Progenitor cell of endocrine pancreas (in vitro differentiated cells): ENCODE measurements around the gene NTRK2. TPM values are rescaled to one million over a fixed set of nuclear protein-coding genes. Genes with fewer than 3 reads are reported as not detected.

Source experiments
- DNase-seq: peaks from one replicate; pipeline ENCODE4 v3.0.0; 2021; ENCODE audit warnings: low spot score; ENCODE audit not compliant: unreplicated experiment
- H3K27ac Mint-ChIP-seq: 2 replicates; pipeline ENCODE4 v1.8.0; 2021; ENCODE audit warnings: mild to moderate bottlenecking, moderate library complexity, mixed read lengths
- H3K27me3 Mint-ChIP-seq: 2 replicates; pipeline ENCODE4 v1.8.0; 2021; ENCODE audit warnings: mixed read lengths
- H3K36me3 Mint-ChIP-seq: 2 replicates; pipeline ENCODE4 v1.8.0; 2022; ENCODE audit warnings: mixed read lengths; ENCODE audit not compliant: insufficient read depth
- H3K4me1 Mint-ChIP-seq: 2 replicates; pipeline ENCODE4 v1.8.0; 2021; ENCODE audit warnings: low read depth, mixed read lengths
- H3K4me3 Mint-ChIP-seq: 2 replicates; pipeline ENCODE4 v1.8.0; 2021; ENCODE audit warnings: low read depth, mild to moderate bottlenecking, moderate library complexity, mixed read lengths
- H3K9me3 Mint-ChIP-seq: 2 replicates; pipeline ENCODE4 v1.8.0; 2021; ENCODE audit warnings: low read depth, mixed read lengths
- total RNA-seq: library from RNA; stranded (reverse); gene quantifications from 2 replicates; pipeline ENCODE4 v1.2.1, GENCODE V29; 2021
- TF ChIP-seq, protein P1 (sequence below): fragments of 200-600 bp; sonication (generic); IDR thresholded peaks from one replicate; pipeline ENCODE4 v1.5.0; 2021; ENCODE audit warnings: antibody characterized with exemption, mild to moderate bottlenecking; ENCODE audit not compliant: unreplicated experiment

The NTRK2 gene
- total RNA-seq, 1 donor from 2014 or later = 4.7 TPM

DNA sequence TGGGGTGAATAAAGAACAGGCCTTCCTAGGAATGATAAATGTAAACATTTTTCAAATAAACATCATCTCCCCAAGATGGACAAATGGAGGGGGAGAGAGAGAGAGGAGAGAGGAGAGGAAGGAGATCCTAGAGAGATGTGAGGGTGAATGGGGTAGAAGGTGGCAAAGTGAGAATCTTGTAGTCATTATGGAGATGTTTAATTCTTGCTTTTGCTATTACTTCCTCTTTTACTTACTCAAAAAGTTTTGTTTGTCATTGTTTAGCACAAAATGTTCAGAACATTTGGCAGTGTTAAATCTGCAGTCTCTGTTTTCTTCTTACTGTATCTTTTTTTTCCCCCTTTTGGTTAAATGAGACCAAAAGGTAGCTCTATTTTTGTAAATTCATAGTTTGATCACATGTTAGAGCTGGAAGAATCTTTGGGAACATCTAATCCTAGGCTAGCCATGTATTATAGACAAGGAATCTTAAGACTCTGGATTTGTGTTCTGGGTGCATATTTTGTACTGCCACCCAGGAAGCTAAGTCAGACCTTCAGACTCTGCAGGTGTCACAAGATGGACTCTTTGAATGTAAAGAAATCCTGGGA lies 266.1 kb downstream of the NTRK2 start:
- no peaks in the 10 kb centered on the region for H3K9me3 Mint-ChIP-seq
- TF ChIP-seq, protein P1, sequence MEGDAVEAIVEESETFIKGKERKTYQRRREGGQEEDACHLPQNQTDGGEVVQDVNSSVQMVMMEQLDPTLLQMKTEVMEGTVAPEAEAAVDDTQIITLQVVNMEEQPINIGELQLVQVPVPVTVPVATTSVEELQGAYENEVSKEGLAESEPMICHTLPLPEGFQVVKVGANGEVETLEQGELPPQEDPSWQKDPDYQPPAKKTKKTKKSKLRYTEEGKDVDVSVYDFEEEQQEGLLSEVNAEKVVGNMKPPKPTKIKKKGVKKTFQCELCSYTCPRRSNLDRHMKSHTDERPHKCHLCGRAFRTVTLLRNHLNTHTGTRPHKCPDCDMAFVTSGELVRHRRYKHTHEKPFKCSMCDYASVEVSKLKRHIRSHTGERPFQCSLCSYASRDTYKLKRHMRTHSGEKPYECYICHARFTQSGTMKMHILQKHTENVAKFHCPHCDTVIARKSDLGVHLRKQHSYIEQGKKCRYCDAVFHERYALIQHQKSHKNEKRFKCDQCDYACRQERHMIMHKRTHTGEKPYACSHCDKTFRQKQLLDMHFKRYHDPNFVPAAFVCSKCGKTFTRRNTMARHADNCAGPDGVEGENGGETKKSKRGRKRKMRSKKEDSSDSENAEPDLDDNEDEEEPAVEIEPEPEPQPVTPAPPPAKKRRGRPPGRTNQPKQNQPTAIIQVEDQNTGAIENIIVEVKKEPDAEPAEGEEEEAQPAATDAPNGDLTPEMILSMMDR = no peak
- H3K4me3 Mint-ChIP-seq = no peak overlapping the region
- peaks cover 2% of the 10 kb centered on the region for H3K27me3 Mint-ChIP-seq
- H3K27ac Mint-ChIP-seq = no peak overlapping the region
- peaks cover 7% of the 10 kb centered on the region for H3K4me1 Mint-ChIP-seq
- H3K36me3 Mint-ChIP-seq = no peaks in the 10 kb centered on the region
- no peak for DNase-seq

DNA sequence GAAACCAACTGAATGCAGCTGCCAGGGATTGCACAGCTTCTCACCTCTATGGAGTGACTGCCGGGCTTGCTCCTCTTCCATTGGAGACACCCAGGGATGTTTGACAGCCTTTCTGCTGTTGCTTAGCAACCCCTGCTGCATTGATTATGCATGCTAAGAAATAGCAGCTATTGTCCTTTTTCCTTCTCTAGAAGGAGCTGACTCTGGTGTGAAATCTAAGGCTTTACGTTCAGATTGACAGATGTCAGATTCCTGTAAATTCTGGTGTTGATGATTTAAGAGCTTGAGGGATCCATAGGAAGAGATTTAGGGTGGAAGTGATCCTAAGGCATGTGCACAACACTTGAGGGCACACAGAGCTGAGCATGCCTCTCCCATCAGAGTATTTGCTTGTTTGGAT lies 267.7 kb downstream of the NTRK2 start:
- H3K4me1 Mint-ChIP-seq = peaks cover 7% of the 10 kb centered on the region
- DNase-seq = no peak
- no peaks in the 10 kb centered on the region for H3K9me3 Mint-ChIP-seq
- no peak overlapping the region for H3K27ac Mint-ChIP-seq
- peaks cover 2% of the 10 kb centered on the region for H3K27me3 Mint-ChIP-seq
- no peaks in the 10 kb centered on the region for H3K36me3 Mint-ChIP-seq
- TF ChIP-seq, protein P1 = no peak
- H3K4me3 Mint-ChIP-seq = no peak overlapping the region

DNA sequence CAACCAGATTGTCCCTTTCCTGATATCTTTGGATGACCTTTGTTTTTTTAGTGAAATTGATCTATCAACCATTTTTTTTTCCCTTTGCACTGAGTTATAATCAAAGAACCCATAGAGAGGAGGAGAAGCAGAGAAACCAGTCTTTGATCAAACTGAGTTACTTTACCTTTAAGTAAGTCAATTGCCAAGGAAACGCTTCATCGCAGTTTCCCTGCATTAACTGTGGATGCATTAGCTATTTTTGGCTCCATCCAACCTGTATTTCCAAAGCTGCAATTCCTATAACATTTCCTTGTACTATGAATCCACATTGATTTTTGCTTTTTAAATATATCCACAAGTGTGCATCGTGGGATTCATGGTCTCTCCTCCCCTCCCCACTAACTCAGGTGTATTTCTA lies 268.1 kb downstream of the NTRK2 start:
- Mint-ChIP-seq H3K4me3 (no peak overlapping the region), H3K27me3 (peaks cover 2% of the 10 kb centered on the region), H3K4me1 (peaks cover 7% of the 10 kb centered on the region), H3K27ac (no peak overlapping the region), H3K36me3 (no peaks in the 10 kb centered on the region), H3K9me3 (no peaks in the 10 kb centered on the region)
- DNase-seq = no peak
- TF ChIP-seq, protein P1 = no peak

DNA sequence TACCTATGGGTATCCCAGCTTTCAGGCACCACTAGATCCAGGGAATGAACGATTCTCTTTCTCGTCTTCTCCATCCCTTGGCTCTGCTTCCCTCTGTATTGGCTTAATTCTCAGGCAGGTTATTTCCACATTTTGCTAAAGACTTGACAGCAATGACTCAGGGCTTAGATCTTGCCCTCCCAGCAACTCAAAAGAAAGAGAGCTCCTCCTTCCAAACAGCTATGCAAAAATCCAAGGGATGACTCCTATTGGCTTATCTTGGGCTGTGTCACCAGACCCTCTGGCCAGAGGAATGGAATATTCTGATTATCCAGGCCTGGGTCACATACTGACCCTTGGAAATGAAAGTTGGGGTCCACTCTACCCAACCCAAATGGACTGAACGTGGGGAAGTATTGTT lies 270.2 kb downstream of the NTRK2 start:
- no peak for DNase-seq
- Mint-ChIP-seq H3K4me1 (peaks cover 7% of the 10 kb centered on the region), H3K36me3 (no peaks in the 10 kb centered on the region), H3K9me3 (no peaks in the 10 kb centered on the region), H3K4me3 (no peak overlapping the region), H3K27ac (no peak overlapping the region), H3K27me3 (no peaks in the 10 kb centered on the region)
- TF ChIP-seq, protein P1 = no peak

DNA sequence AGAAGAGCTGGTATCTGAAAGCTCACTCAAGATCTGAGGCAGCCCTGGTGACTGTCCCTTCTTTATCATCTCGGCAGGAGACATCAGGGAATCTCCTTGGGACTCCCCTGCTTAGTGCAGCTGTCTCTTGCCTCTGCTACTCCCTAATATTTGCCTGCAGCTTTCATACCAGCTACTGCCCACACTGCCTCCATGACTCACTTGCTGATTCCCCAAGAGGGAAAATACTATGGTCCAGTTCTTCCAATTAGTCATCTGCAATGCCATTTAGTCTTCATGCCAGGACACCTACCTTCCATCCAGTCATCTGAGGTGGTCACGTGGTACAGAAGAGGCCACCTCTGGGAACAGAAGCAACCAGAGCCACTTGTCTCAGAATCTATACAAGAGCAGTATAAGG lies 270.8 kb downstream of the NTRK2 start:
- Mint-ChIP-seq H3K4me1 (peaks cover 7% of the 10 kb centered on the region), H3K36me3 (no peaks in the 10 kb centered on the region), H3K4me3 (no peak overlapping the region), H3K27ac (no peak overlapping the region), H3K9me3 (no peaks in the 10 kb centered on the region), H3K27me3 (no peaks in the 10 kb centered on the region)
- DNase-seq = no peak
- TF ChIP-seq, protein P1 = no peak
